Measurements from ENCODE around the gene NCAPG.

Gene NCAPG

GRCh38 chr4:17876943-17877342 is 66.2 kb downstream of the NCAPG start:
- DNase-seq, result no peak

GRCh38 chr4:17877661-17878060 is 66.9 kb downstream of the NCAPG start:
- no peak for DNase-seq

- no peak for DNase-seq
These were observed 73.3 kb downstream of the NCAPG start for GRCh38 chr4:17884063-17884462.

- DNase-seq, result no peak
These were observed 73.7 kb downstream of the NCAPG start for GRCh38 chr4:17884511-17884910.

- no peak for DNase-seq
These were observed 78.9 kb downstream of the NCAPG start for GRCh38 chr4:17889692-17890091.

- DNase-seq, result no peak
These were observed 83.6 kb downstream of the NCAPG start for GRCh38 chr4:17894421-17894820.
